Lung (tissue), 12 donors: ENCODE data around the gene GPT2. TPM values are rescaled to one million over a fixed set of nuclear protein-coding genes. Genes with fewer than 3 reads are reported as not detected.

Experiments
- ATAC-seq: fragments of 200-7000 bp; cut with Tn5 transposase; one replicate; pipeline ENCODE4 v1.9.1; 2020; ENCODE audit warnings: moderate number of reproducible peaks; ENCODE audit not compliant: insufficient read depth, low FRiP score
- DNase-seq, 3 donors: peaks; one replicate each; pipeline ENCODE4 v3.0.0-alpha.2; 2013 to 2017
- H3K27ac ChIP-seq, 2 donors: one replicate each; pipeline ENCODE4 v1.5.1; 2013; ENCODE audit warnings: mild to moderate bottlenecking in 2 of 2, moderate library complexity in 2 of 2, control low read depth in 1 of 2, inconsistent platforms in 1 of 2, low read depth in 1 of 2, low read length in 1 of 2
- H3K27me3 ChIP-seq, 3 donors: one replicate each; pipeline ENCODE4 v1.5.1; 2013; ENCODE audit warnings: low read length in 2 of 3; ENCODE audit not compliant: control insufficient read depth in 3 of 3, insufficient read depth in 3 of 3
- H3K36me3 ChIP-seq, 4 donors: one replicate each; pipeline ENCODE4 v1.5.1; 2013; ENCODE audit warnings: low read length in 4 of 4, mild to moderate bottlenecking in 1 of 4, moderate library complexity in 1 of 4; ENCODE audit not compliant: control insufficient read depth in 4 of 4, insufficient read depth in 4 of 4
- H3K4me1 ChIP-seq, 5 donors: one replicate each; pipeline ENCODE4 v1.5.1; 2013; ENCODE audit warnings: low read length in 5 of 5, mild to moderate bottlenecking in 2 of 5, moderate library complexity in 1 of 5; ENCODE audit not compliant: control insufficient read depth in 5 of 5, insufficient read depth in 5 of 5
- H3K4me3 ChIP-seq: one replicate; pipeline ENCODE4 v1.5.1; 2013; ENCODE audit warnings: mild to moderate bottlenecking, control low read depth, moderate library complexity
- H3K9ac ChIP-seq, 2 donors: one replicate each; pipeline ENCODE4 v1.5.1; 2013; ENCODE audit warnings: low read length in 2 of 2, control low read depth in 1 of 2; ENCODE audit not compliant: insufficient read depth in 1 of 2
- H3K9me3 ChIP-seq, 4 donors: one replicate each; pipeline ENCODE4 v1.5.1; 2013; ENCODE audit warnings: low read length in 3 of 4, mild to moderate bottlenecking in 1 of 4, moderate library complexity in 1 of 4; ENCODE audit not compliant: control insufficient read depth in 4 of 4, insufficient read depth in 3 of 4
- WGBS, 2 donors: extraction: QIAGEN DNeasy Blood & Tissue Kit; methylation state at CpG; one replicate each; pipeline ENCODE4 v1.1.7; 2013; 5-methylcytosine and 5-hydroxymethylcytosine counted together
- polyA plus RNA-seq, 2 donors: library from polyadenylated mRNA; stranded (reverse); fragments of 200-250 nt; gene quantifications; one replicate each; pipeline ENCODE4 v1.2.1, GENCODE V29; 2013
- total RNA-seq, 2 donors: library from RNA; depleted of rRNA in 1 of 2; stranded (reverse); fragments of >200 nt in 1 of 2; gene quantifications; one replicate each; pipeline ENCODE4 v1.2.1, GENCODE V29; 2014 to 2021
- TF ChIP-seq, protein P1 (sequence below): IDR thresholded peaks from 2 replicates; pipeline ENCODE4 v1.5.1; 2012; ENCODE audit warnings: mild to moderate bottlenecking; ENCODE audit errors: control extremely low read depth, extremely low read depth
- donor health status: control.
- donor health status: control.
- donor health status: Bipolar disorder and iron deficiency.
- donor health status: healthy.
- donor health status: DM: yes; HTN: yes; CAD: no.

GPT2 gene
- total and polyA plus RNA-seq, 4 donors = 4.3 to 13.3 (median 6.5) TPM

DNA sequence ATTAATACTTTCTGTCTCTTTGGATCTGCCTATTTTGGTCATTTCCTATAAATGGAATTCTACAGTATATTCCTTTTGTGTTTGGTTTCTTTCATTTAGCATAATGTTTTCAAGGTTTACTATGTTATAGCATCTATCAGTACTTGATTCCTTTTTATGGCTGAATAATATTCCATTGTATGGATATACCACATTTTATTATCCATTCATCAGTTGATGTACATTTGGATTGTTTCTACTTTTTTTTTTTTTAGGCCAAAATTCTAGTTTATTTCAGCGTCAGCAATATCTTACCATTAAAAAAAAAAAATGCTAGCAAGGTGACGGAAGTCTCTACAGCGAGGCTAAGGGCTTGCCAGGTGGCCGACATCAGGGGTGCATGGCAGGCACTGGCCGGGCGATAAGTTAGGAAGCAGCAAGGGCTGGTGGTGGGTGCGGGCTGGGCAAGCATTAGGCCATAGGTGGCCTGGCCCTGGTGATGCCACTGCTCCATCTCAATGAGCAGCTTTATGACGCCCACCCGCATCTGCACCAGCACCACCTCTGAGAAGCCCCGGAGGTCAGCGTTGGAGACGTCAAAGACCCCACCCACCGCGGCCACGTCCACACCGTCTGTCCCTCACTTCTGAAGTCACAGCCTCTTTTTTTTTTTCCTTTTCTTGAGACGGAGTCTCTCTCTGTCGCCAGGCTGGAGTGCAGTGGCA, 41.8 kb upstream of the GPT2 start:
- DNase-seq (no peak), ATAC-seq (no peak)
- Histone ChIP-seq H3K4me1 (peaks cover 0 to 3% (median 0%) of the 10 kb centered on the region in 5 donors), H3K9me3 (peaks cover 0 to 7% (median 0%) of the 10 kb centered on the region in 4 donors), H3K36me3 (no peaks in the 10 kb centered on the region), H3K27me3 (peaks cover 0 to 4% (median 0%) of the 10 kb centered on the region in 3 donors), H3K4me3 (no peak overlapping the region), H3K9ac (no peak overlapping the region), H3K27ac (no peak overlapping the region)
- WGBS, 2 donors = 97 to 98% methylated on average over 18 of the region's 18 CpGs
- TF ChIP-seq, protein P1, sequence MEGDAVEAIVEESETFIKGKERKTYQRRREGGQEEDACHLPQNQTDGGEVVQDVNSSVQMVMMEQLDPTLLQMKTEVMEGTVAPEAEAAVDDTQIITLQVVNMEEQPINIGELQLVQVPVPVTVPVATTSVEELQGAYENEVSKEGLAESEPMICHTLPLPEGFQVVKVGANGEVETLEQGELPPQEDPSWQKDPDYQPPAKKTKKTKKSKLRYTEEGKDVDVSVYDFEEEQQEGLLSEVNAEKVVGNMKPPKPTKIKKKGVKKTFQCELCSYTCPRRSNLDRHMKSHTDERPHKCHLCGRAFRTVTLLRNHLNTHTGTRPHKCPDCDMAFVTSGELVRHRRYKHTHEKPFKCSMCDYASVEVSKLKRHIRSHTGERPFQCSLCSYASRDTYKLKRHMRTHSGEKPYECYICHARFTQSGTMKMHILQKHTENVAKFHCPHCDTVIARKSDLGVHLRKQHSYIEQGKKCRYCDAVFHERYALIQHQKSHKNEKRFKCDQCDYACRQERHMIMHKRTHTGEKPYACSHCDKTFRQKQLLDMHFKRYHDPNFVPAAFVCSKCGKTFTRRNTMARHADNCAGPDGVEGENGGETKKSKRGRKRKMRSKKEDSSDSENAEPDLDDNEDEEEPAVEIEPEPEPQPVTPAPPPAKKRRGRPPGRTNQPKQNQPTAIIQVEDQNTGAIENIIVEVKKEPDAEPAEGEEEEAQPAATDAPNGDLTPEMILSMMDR = no peak

DNA sequence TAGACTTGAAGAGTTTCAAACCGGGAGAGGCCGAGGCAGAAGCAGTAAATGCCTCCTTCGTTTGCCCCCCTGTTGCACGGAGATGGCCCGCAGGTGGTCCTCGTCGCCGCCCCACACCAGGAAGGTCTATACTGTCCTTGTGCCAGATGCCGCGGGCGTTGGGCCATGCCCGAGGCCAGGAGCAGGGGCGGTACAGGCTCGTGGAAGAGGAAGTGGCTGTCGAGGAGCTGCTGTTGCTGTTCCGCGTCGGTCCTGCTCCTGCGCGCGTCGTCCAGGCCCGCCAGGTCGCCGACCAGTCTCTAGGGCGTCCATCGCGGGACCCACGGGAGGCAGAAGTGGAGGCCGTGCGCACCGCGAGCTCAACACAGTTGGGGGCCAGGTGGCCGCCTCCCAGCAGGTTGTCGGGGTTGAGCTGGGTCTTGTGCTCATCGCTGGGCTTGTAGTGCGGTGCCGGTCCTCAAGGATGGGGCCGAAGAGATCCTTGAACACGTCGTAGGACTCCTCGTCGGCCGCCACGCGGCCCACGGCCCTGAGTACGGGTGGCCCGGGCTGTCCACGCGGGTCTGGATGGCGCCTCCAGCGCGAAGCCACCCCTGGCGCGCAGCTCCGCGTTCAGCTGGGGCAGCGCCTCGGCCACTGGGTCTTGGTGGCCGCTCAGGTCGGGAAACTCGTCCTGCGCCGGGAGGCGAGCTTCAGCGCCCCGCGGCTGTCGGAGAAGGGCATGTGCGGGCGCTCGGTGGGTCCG, 40.1 kb upstream of the GPT2 start:
- 32 to 42% methylated on average over 74 of the region's 74 CpGs for WGBS, 2 donors
- H3K27me3 ChIP-seq = peaks cover 0 to 4% (median 0%) of the 10 kb centered on the region in 3 donors
- peaks cover 0 to 7% (median 0%) of the 10 kb centered on the region in 4 donors for H3K9me3 ChIP-seq
- no peak overlapping the region for H3K9ac ChIP-seq
- no peaks in the 10 kb centered on the region for H3K36me3 ChIP-seq
- TF ChIP-seq, protein P1 = no peak
- H3K4me1 ChIP-seq = peaks cover 0 to 3% (median 0%) of the 10 kb centered on the region in 5 donors
- no peak overlapping the region for H3K4me3 ChIP-seq
- no peak for ATAC-seq
- DNase-seq = no peak
- H3K27ac ChIP-seq = no peak overlapping the region

DNA sequence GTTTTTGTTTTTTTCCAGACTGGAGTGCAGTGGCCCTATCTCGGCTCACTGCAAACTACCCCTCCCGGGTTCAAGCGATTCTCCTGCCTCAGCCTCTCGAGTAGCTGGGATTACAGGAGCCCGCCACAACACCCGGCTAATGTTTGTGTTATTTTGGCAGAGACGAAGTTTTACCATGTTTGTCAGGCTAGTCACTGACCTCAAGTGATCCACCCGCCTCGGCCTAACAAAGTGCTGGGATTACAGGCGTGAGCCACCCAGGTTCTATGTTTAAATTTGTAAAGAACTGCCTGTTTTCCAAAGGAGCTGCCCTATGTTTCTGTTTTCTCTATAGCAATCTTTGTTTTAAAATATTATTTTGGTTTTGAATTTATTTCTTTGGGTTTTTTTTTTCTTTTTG, 39.4 kb upstream of the GPT2 start:
- Histone ChIP-seq H3K9ac (no peak overlapping the region), H3K4me1 (peaks cover 0 to 3% (median 0%) of the 10 kb centered on the region in 5 donors), H3K27me3 (peaks cover 0 to 4% (median 0%) of the 10 kb centered on the region in 3 donors), H3K27ac (no peak overlapping the region), H3K9me3 (peaks cover 0 to 7% (median 0%) of the 10 kb centered on the region in 4 donors), H3K4me3 (no peak overlapping the region), H3K36me3 (no peaks in the 10 kb centered on the region)
- no peak for DNase-seq
- no peak for ATAC-seq
- 71 to 78% methylated on average over 10 of the region's 10 CpGs for WGBS, 2 donors
- TF ChIP-seq, protein P1 = no peak
